PC-9 (cell line): ENCODE results near the gene HAUS6.

Experiments
- EZH2 ChIP-seq: fragments of 200-600 bp; sonication (generic); IDR thresholded peaks from 2 replicates; pipeline ENCODE4 v1.8.0; 2017; ENCODE audit warnings: antibody characterized with exemption, low read depth
- TF ChIP-seq, protein P1 (sequence below): fragments of 200-600 bp; sonication (generic); conservative IDR thresholded peaks from 2 replicates; pipeline ENCODE4 v1.6.1; 2017; ENCODE audit warnings: mixed run types, antibody characterized with exemption, mild to moderate bottlenecking, moderate library complexity

DNA sequence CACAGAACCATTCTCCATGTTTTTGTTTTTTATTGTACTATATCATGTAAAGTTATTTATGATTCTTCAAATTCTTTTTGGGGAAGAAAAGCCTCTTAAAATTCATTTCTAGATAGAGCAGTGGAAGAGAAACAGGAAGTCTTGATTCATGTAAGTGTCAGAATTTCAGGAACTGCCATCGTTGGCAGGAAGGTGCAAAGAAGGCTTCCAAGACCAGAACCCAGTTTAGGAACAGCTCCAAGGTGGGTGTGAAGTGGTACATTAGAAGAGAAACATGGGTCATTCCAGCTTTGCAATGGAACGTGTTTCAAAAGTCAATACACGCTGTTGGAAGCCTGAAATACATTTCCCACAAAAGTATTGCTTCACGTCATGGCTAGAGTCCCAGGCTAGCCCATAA, 84.5 kb downstream of the HAUS6 start:
- TF ChIP-seq, protein P1, sequence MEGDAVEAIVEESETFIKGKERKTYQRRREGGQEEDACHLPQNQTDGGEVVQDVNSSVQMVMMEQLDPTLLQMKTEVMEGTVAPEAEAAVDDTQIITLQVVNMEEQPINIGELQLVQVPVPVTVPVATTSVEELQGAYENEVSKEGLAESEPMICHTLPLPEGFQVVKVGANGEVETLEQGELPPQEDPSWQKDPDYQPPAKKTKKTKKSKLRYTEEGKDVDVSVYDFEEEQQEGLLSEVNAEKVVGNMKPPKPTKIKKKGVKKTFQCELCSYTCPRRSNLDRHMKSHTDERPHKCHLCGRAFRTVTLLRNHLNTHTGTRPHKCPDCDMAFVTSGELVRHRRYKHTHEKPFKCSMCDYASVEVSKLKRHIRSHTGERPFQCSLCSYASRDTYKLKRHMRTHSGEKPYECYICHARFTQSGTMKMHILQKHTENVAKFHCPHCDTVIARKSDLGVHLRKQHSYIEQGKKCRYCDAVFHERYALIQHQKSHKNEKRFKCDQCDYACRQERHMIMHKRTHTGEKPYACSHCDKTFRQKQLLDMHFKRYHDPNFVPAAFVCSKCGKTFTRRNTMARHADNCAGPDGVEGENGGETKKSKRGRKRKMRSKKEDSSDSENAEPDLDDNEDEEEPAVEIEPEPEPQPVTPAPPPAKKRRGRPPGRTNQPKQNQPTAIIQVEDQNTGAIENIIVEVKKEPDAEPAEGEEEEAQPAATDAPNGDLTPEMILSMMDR = no peak
- TF ChIP-seq EZH2 = no peak
